GM19397 (cell line): ENCODE results near the gene TMEM266.

Source experiments
- ATAC-seq: cut with Tn5 transposase; IDR thresholded peaks from one replicate; pipeline ENCODE4 v1.9.1; 2021; ENCODE audit warnings: mild to moderate bottlenecking, moderate library complexity; ENCODE audit not compliant: unreplicated experiment

TMEM266 gene

DNA sequence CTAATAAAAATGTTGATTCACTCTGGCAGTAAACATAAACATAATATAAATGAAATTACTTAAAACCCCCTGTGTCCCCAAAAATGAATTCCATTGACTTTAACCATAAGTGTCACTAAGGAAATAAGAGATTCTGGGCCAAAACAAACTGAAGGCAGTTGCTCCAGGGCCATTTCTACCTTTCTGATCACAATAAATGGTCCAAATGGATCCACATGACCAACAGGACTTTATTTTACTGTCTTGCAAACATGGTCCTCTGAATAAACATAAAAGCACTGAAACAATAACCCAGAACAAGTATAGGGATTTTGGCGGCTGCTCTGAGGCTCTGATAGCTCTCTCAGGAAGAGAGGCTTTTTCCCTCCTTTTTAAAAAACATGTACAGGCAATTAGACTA lies 174.1 kb downstream of the TMEM266 start:
- no peak for ATAC-seq

DNA sequence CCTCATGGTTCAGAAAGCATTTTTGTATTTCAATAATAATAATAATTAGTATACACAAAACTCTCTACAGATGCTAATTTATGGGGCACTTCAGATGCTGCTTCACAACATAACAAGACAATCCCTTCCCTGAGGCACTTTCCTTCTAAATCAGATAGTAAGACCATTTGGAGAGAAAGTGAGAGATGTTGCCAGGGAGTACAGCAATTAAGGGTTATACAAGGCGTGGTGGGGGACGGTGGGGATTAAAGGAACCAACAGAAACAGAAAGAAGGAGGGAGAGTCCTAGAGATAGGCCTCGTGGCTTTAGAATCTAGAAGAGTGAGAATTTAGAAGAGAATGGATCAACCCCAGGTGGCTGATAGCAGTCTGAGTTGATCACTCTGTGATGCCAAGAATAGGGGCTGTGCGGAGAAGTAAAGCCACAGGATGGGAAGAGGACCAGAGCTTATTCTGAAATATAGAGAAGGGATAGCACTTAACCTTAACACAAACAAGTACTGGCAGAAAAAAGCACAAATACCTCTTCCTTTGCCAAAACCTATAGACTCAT lies 174.6 kb downstream of the TMEM266 start:
- ATAC-seq, result no peak

DNA sequence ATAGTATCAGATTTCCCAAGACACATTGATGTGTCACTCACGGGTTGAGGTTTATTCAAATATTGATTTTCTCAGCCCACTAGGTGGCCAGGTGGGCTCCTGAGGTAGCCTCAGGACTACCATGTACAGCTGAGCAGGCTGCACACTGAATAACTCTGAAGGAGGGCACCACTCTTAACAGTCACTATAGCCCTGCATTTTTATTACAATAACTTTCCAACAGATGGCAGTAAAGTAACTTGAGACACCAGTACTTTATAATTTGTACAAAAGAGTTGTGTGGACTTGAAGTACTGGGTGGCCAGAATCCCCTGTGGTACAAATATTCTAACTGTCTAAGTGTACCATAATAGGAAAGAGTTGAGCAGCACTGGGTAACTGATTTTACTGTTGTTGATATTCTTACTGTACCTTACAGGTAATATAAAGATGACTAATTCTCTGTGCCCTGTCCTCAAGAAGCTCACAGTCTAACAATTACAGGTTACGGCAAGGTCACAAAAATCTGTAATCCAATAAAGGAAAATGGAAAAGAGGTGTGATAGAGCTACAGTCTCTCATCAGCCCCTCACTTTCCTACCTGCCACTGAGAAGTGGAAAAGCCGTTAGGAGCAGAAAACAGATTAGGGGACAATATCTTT lies 175.5 kb downstream of the TMEM266 start:
- ATAC-seq, result no peak

DNA sequence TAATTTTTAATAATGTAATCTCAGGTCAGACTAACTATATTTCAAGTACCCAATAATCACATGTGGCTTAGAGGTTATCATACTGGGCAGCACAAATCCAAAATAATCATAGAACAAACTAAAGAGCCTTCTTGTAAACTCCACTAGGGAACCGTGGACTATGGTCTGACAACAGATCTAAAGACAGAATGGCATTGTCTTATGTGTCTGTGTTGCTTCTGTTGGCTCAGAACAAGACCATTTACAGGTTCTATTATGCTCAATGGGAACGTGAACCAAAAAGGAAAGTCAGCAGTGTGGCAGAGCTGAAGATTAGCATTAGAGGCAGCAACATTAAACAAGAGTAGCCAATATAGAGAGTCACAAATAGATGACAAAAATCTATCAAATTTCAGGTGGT lies 176.6 kb downstream of the TMEM266 start:
- no peak for ATAC-seq

DNA sequence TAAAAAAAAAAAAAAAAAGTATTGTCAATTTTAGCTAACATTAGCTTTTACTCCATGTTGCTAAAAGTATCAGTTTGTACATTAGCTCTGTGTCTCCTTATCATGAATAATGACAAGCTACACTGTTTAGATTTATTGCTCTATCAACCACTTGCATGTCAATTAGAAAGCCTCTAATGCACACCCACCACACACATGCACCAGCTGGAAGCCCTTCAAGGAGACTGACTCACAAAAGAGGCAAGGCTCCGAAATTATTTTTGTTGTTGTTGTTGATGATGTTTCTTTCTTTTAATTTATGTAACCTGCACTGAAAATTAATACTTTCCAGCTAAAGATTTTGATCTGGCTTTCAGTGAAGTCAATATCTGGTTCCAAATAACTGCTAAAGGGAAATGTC lies 180.0 kb downstream of the TMEM266 start:
- ATAC-seq, result no peak

DNA sequence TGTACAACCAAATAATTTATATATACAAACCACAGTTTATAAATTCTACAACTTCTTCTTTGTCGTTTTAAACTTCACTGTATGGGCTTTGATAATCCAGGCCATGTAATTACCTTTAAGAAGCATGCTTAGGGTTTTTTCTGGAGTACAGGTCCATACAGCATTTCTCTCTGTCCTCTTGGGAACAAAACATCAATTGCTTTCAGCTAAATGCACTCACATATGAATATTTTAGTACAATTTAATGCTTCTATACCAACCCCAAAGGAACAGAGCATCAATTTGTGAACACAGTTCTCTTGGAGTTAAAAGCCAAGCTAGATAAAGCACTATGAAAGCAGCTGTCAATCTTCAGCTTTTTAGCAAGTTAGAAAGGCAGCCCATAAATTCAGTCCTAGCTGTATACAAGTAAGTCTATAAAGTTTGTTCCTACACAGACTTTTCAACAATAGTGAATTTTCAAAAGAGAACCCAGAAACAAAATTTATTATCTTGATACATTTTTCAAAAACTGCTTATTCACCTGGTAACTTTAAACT lies 185.4 kb downstream of the TMEM266 start:
- ATAC-seq, result no peak

DNA sequence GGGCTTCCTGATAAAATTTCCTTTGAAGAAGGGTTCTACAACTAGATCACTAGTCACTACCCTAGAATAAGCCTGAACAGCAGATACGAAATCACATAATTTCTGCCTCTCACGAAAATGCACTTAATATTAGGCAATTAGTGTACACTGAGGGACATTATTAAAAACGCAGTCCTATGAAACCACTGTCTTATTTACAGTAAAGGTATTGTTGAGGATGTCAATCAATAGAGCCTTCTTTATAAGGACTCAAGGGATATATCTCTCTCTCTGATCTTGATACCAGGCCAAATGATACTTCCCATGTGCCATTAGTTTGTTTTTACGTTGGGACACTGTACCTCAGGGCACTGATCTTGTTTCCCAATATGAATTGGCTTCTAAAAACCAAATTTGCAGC lies 191.9 kb downstream of the TMEM266 start:
- ATAC-seq, result no peak

DNA sequence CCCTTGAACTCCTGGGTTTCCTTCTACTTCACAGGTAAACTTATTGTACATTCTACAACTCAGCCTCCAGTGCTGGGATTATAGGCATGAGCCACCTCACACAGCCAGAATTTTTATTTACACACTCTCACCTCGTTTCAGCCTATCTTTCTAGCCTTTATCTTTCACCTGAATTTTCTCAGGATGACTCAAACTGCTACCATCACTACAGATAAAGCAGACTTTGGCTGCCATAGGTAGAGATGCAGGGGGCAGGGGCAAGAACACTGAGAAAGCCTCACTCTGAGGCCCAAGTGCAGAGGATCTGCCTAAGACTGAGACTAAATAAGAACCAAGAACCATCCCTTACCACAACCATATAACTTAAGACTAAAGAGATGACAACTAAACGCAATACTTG lies 192.5 kb downstream of the TMEM266 start:
- ATAC-seq, result no peak

DNA sequence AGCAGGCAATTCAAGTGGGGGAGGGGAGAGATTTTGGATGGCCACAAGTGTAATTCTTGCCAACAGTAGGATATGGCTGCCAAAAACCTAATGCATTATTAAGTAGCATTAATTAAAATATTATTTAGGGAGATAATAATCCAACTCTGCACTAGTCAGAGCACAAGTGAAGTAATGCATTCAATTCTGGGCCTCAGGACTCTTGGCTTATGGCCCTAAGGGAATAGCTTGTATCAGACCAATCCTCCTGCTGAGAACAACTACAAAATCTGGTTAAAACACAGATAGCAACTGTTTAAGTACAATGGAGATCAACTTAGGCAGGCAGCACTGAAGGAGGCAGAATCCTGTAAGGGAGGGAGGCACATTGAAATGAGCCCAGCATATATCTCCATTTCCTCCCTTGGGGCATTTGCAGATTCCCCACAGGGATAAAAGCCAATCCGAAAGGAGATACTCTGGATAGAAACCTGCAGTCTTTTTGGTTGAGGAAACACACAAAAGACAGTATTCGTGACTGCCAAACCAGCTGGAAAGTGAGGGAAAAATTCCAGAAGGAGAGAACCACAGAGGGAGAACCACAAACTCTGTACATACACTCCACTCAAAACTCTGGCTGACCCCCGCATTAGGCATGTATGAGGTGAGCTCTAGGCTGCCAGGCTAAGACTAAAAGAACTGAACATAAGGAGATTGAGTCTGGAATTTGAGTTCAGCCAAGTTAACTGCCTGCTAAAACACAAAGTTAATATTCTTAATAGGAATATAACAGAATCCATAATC lies 194.1 kb downstream of the TMEM266 start:
- ATAC-seq, result no peak
